ENCODE data around the gene TEDC2.
A peak's percentile ranks its signal among the peaks of the same experiment; 100 is the strongest.

GRCh38 chr16:2498531-2499253 lies 38.8 kb downstream of the TEDC2 start:
- no peak for TF ChIP-seq CTCF (IDR thresholded peaks at IDR 0.05)
- TF ChIP-seq POLR2A (IDR thresholded peaks at IDR 0.05) = peak in 1 of 2 donors; percentile 24
